GM12891 (cell line): ENCODE results near the gene TAF1A.

Source experiments
- POLR2A ChIP-seq: IDR thresholded peaks from 2 replicates; pipeline ENCODE4 v1.6.1; 2011; ENCODE audit warnings: low read depth, low read length, control low read depth
- POLR2AphosphoS5 ChIP-seq: IDR thresholded peaks from 2 replicates; pipeline ENCODE4 v1.6.1; 2011; ENCODE audit warnings: low read depth, low read length, control low read depth
- SPI1 ChIP-seq: IDR thresholded peaks from 2 replicates; pipeline ENCODE4 v1.6.1; 2011; ENCODE audit warnings: low read depth, low read length, control low read depth

- TF ChIP-seq POLR2AphosphoS5 (no peak), POLR2A (no peak), SPI1 (no peak)
Observed at GRCh38 chr1:222592171-222592570, 2.4 kb upstream of the TAF1A start.
